Mucosa of descending colon (tissue), 3 donors: ENCODE data around the gene TEAD1. TPM values are rescaled to one million over a fixed set of nuclear protein-coding genes. Genes with fewer than 3 reads are reported as not detected.

ENCODE experiments used
- ATAC-seq: fragments of 200-7000 bp; cut with Tn5 transposase; one replicate; pipeline ENCODE4 v1.9.1; 2020; ENCODE audit warnings: mild to moderate bottlenecking, moderate library complexity
- DNase-seq, 3 donors: peaks; one replicate each; pipeline ENCODE4 v3.0.0-alpha.2; 2020
- H3K36me3 ChIP-seq: fragments of 200-600 bp; one replicate; pipeline ENCODE4 v1.8.0; 2021; ENCODE audit warnings: low read depth, mild to moderate bottlenecking
- H3K4me1 ChIP-seq: fragments of 200-600 bp; one replicate; pipeline ENCODE4 v1.8.0; 2021; ENCODE audit warnings: low read depth, mild to moderate bottlenecking
- H3K4me3 ChIP-seq: fragments of 200-600 bp; one replicate; pipeline ENCODE4 v1.8.0; 2021; ENCODE audit warnings: mild to moderate bottlenecking
- H3K9me3 ChIP-seq: fragments of 200-600 bp; one replicate; pipeline ENCODE4 v1.8.0; 2021; ENCODE audit warnings: mild to moderate bottlenecking
- intact Hi-C, 2 donors: fragments of 100-400 bp; cut with DNase I in 1 of 2; cut with micrococcal nuclease in 1 of 2; formaldehyde crosslinking; loops; one replicate each; pipeline versions ENCODE4 v1.11.0 to v1.11.1; 2022; cut with DNase I, micrococcal nuclease
- total RNA-seq, 3 donors: library from RNA; stranded (reverse); fragmentation: NEBNext Ultra II Directional in 2 of 3; extraction: Animal tissue kit (Norgen Biotek cat#: 25700) in 2 of 3; gene quantifications; one replicate each; pipeline versions ENCODE4 v1.2.1 to v1.2.4, GENCODE V29; 2021 to 2023
- TF ChIP-seq, protein P1 (sequence below): fragments of 200-600 bp; IDR thresholded peaks from one replicate; pipeline ENCODE4 v1.8.0; 2022; ENCODE audit warnings: antibody characterized with exemption, mild to moderate bottlenecking
- donor health status: DM: no; HTN: no; CAD: no; lungs with moderate emphysema.
- donor health status: DM: no; HTN: no; CAD: no.
- donor health status: DM: no; HTN: yes; CAD: no.

TEAD1 gene
- total RNA-seq, 3 donors from 2014 or later, result 33.2 to 196 (median 41.1) TPM

DNA sequence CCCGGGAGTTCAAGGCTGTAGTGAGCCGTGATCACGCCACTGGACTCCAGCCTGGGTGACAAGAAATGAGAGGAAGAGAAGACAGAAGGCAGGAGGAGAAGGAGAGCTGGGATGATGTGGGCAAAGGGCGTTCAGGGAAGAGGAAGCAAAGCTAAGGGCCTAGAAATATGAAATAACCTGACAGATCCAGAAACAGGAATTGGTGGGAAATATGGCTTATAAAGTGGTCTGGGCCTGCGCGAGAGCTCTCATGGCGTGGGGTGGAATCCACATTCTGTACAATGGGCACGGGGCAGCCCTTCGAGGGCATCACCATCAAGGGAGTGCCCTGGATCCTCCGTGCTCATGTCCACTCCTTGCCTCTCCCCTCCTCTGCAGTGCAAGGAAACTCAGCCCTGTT, 288.1 kb downstream of the TEAD1 start:
- no peaks in the 10 kb centered on the region for H3K9me3 ChIP-seq
- intact Hi-C loops, result loop anchor here in 1 of 2 donors (5.0 kb wide), 1 partner anchor 190 kb away; no protein-coding TSS in a partner anchor
- TF ChIP-seq, protein P1, sequence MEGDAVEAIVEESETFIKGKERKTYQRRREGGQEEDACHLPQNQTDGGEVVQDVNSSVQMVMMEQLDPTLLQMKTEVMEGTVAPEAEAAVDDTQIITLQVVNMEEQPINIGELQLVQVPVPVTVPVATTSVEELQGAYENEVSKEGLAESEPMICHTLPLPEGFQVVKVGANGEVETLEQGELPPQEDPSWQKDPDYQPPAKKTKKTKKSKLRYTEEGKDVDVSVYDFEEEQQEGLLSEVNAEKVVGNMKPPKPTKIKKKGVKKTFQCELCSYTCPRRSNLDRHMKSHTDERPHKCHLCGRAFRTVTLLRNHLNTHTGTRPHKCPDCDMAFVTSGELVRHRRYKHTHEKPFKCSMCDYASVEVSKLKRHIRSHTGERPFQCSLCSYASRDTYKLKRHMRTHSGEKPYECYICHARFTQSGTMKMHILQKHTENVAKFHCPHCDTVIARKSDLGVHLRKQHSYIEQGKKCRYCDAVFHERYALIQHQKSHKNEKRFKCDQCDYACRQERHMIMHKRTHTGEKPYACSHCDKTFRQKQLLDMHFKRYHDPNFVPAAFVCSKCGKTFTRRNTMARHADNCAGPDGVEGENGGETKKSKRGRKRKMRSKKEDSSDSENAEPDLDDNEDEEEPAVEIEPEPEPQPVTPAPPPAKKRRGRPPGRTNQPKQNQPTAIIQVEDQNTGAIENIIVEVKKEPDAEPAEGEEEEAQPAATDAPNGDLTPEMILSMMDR, result no peak
- no peaks in the 10 kb centered on the region for H3K36me3 ChIP-seq
- H3K4me3 ChIP-seq, result no peak overlapping the region
- DNase-seq, result no peak
- no peak for ATAC-seq
- H3K4me1 ChIP-seq, result no peaks in the 10 kb centered on the region

DNA sequence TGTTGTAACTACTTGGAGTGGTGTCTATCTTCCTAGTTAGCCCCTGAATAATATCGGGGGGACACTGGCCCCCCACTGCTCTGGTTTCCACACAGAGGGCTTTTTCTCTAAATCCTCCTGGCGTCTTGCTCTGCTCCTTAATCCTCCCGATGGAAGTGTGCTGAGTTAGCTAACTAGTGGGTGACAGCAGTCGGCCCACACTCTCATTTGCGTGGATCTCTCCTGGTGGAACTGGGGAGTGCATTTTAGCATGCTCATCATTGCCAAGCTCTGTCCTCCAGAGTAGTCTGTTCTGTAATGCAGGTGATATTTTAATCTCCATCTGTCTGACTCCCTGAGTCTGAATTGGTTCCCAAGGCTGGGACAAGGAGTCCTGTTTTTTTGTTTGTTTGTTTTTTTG, 288.8 kb downstream of the TEAD1 start:
- DNase-seq, result no peak
- TF ChIP-seq, protein P1, result no peak
- Histone ChIP-seq H3K4me1 (no peaks in the 10 kb centered on the region), H3K36me3 (no peaks in the 10 kb centered on the region), H3K4me3 (no peak overlapping the region), H3K9me3 (no peaks in the 10 kb centered on the region)
- ATAC-seq, result no peak
- intact Hi-C loops, result loop anchor here in 1 of 2 donors (5.0 kb wide), 1 partner anchor 189 kb away; no protein-coding TSS in a partner anchor

DNA sequence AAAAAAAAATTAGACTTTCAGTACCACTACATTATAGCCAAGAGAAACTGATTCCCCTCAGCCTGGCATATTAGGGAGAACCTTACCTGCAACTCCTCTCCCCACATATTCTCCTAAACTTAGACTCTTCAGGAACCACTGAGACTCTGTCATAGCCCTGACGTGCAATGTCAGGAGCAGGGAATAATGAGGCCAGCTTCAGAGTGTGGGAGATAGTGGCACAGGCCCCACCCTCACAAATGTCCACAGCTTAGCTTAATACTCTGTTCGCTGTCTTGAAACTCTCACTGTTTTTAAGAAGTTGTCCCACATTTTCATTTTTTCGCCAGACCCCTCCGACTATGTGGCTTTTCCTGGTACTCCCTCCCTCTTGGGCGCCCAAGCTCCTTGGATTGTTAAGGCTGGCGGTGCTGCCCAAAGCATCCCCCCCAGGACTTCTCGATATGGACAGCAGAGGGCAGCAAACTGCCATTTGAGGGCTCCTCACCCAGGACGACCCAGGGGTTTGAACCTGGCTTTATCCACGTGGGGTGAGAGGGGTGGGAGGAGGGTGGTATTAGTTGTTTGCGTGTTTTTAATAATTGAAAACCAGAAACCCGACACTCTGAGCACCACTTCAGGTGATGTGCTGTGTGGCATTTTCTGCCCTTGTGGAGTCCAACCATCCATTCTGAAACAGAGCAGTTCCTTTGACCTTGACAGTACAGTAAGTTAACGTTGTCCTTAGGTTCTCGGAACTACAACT, 289.7 kb downstream of the TEAD1 start:
- no peaks in the 10 kb centered on the region for H3K4me1 ChIP-seq
- DNase-seq (peak; percentile 53 to 84 (median 78)), ATAC-seq (peak; percentile 87)
- no peaks in the 10 kb centered on the region for H3K9me3 ChIP-seq
- TF ChIP-seq, protein P1, result peak; percentile 79
- no peak overlapping the region for H3K4me3 ChIP-seq
- H3K36me3 ChIP-seq, result no peaks in the 10 kb centered on the region
- intact Hi-C loops, result loop anchor here in 1 of 2 donors (5.0 kb wide), 1 partner anchor 188 kb away; no protein-coding TSS in a partner anchor

DNA sequence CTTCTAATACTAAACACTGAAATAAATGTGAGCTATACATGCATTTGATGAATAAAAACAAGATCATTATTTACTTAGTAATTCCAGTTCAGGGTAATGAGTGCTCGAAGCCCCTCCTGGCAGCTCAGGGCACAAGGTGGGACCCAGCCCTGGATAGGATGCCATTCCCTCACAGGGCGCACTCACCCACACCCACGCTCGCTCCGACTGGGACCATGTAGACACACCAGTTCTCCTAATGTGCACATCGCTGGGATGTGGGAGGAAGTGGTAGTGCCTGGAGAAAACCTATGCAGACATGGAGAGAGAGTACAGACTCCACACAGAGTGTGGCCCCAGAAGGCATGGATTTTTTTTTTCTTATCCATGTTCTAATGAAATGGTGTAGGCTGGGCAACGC, 290.4 kb downstream of the TEAD1 start:
- H3K36me3 ChIP-seq, result no peaks in the 10 kb centered on the region
- ATAC-seq, result no peak
- TF ChIP-seq, protein P1, result no peak
- H3K4me1 ChIP-seq, result no peaks in the 10 kb centered on the region
- no peaks in the 10 kb centered on the region for H3K9me3 ChIP-seq
- H3K4me3 ChIP-seq, result no peak overlapping the region
- intact Hi-C loops, result loop anchor here in 1 of 2 donors (5.0 kb wide), 1 partner anchor 188 kb away; no protein-coding TSS in a partner anchor
- DNase-seq, result no peak

DNA sequence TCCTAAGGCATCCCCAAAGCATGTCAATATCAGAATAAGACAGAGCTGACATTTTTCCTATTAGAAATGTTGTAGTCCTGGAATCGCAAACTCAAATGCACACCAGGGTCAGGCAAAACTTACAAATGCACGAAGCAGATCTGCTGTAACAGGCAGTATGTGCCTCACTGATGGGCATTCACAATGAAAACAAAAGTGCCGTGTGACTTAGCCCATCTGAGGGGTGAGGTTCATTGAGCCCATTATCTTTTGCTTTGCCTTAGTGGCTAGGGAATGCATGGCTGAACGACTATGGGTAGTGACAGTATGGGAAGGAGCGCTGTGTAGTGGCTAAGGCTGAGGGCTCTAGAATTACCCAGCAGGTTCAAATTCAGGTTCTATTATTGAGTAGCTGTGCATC, 291.8 kb downstream of the TEAD1 start:
- H3K4me3 ChIP-seq, result no peak overlapping the region
- ATAC-seq (no peak), DNase-seq (no peak)
- H3K36me3 ChIP-seq, result no peaks in the 10 kb centered on the region
- H3K4me1 ChIP-seq, result no peaks in the 10 kb centered on the region
- no peaks in the 10 kb centered on the region for H3K9me3 ChIP-seq
- intact Hi-C loops, result no loop called here
- TF ChIP-seq, protein P1, result no peak
